HG03575 (cell line): ENCODE results near the gene SLC35F5.
A peak's percentile ranks its signal among the peaks of the same experiment; 100 is the strongest.
"Not testable (repeated sequence)": the region's sequence is repeated elsewhere in the genome, so short reads cannot be mapped to it uniquely, and the experiment has no call there.

Experiments used
- ATAC-seq: cut with Tn5 transposase; IDR thresholded peaks from one replicate; pipeline ENCODE4 v1.9.1; 2021; ENCODE audit not compliant: unreplicated experiment, insufficient number of reproducible peaks, low FRiP score; ENCODE audit errors: extremely low read depth

The SLC35F5 gene

GRCh38 chr2:113703386-113704299 is 52.8 kb downstream of the SLC35F5 start:
- ATAC-seq, result no peak

DNA sequence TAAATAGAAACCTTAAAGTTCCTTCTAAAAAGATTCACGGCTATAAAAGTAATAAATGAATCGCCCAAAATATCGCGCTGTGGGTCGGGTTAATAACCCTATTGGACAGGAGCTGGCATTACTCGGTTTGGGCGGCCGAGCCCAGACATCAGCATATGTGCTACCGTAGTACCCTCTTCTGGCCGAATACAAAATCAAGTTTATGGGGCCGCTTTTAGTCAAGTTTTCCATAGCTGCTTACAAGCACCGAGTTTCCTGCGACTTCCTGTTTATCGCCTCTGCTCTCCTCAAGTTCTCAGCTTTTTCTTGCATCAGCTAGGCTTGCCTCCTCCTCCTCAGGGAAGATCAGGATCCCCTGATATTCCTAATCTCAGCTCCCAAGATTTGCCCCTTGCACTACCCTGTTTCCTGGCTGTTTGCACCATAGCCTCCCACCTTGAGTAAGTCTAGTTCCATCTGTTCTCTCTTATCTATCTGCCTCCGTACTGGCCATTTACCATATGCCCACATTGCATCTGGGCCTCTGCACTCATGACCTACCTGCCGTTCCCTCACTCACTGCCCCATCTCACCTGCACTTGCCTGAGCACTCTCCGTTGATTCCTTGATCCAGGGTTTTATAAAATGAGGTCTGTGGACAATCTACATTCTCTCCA is 56.1 kb downstream of the SLC35F5 start:
- no peak for ATAC-seq

DNA sequence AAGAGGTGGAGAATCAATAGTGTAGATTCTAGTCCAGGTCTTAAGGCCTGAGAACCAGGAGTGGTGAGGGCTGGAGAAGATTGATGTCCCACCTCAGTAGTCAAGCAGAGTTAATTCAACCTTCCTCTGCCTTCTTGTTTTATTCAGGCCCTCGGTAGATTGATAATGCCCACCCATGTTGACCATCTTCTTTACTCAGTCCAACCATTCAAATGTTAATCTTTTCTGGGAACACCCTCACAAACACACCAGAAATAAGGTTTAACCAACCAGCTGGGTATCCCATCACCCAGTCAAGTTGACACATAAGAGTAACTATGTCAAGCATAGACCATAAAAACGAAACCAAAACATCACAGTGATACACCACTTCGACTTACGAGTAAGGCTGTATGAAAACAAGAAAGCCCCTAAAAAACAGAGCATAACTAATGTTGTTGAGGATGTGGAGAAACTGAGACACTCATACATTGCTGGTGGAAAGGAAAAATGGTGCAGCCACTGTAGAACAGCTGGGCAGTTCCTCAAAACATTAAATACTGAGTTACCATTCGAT is 57.5 kb downstream of the SLC35F5 start:
- peak; percentile 41 for ATAC-seq

DNA sequence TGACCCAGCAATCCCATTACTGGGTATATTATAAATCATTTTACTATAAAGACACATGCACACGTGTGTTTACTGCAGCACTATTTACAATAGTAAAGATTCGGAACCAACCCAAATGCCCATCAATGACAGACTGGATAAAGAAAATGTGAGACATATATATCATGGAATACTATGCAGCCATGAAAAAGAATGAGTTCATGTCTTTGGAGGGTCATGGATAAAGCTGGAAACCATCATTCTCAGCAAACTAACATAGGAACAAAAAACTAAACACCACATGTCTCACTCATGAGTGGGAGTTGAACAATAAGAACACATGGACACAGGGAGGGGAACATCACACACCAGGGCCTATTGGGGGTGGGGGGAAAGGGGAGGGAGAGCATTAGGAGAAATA is 58.2 kb downstream of the SLC35F5 start:
- ATAC-seq, result not testable (repeated sequence)

DNA sequence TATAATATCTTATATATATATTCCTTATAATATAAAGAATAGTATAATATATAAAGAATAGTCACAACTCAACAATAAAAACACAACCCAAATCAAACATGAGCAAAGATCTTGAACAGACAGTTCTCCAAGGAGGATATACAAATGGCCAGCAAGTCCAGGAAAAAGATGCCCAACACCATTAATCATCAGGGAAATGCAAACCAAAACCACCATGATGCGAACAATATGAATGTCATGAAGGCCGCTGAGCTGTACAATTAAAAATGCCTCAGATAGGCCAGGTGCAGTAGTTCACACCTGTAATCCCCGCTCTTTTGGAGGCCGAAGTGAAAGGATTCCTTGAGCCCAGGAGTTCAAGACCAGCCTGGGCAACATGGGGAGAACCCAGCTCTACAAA is 58.9 kb downstream of the SLC35F5 start:
- ATAC-seq, result no peak

DNA sequence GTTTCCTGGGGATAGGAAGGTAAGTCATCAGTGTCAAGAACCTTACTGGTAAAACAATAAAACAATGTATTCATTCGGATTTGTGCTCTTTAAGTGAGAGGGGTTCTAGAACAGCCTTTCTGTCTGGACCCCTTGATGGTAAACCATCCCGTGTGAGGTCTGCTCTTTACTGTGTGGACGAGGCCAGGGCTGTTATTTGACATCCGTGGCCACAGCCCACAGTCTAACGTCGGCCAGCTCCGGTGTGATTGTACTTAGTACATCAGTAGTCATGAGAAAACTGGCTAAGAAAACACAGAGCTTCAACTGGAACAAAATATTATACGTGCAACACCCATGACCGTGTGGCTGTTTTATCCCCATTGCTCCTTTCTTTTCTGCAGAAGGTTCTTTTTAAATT is 62.0 kb downstream of the SLC35F5 start:
- ATAC-seq, result no peak

DNA sequence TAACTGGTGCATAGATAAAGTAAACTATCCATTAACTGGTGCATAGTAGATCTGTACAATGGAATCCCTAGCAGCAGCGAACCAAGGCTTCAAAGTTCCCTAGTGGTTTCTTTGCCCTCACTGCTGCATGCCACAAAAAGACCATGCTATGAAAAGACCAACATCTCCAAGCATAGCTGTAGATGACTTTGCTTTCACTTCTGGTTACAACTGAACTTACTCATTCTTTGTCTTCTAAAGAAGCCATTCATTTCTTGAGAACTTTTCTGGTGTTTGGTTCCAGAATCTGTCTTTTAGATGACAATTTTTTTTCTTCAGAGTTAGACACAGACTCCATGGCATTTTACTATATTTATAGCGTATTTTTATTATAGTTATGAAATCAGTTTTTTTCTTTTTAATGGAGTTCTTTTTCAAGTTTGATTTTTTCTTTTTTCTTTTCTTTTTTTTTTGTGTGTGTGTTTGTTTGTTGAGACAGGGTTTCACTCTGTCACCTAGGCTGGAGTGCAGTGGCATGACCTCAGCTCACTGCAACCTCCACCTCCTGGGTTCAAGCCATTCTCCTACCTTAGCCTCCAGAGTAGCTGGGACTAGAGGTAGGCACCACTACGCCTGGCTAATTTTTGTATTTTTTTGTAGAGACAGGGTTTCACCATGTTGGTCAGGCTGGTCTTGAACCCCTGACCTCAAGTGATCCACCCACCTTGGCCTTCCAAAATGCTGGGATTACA is 63.6 kb downstream of the SLC35F5 start:
- ATAC-seq, result peak; percentile 56

- ATAC-seq, result not testable (repeated sequence)
Measured at GRCh38 chr2:113690871-113691270, 65.6 kb downstream of the SLC35F5 start.

GRCh38 chr2:113686537-113686936 is 69.9 kb downstream of the SLC35F5 start:
- ATAC-seq, result no peak

DNA sequence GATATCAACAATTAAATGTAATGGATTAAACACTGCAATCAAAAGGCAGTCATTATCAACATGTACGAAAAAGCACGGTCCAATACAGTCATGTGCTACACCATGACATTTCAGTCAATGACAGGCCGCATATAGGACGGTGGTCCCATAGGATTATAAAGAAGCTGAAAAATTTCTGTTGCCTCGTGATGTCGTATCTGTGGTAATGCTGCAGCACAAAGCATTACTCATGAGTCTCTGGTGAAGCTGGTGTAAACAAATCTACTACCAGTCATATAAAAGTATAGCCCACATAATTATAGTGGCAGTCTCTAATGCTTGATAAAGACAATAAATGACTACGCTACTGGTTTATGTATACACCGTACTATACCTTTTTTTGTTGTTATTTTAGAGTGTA is 71.0 kb downstream of the SLC35F5 start:
- ATAC-seq, result no peak

- ATAC-seq, result no peak
Measured at GRCh38 chr2:113679457-113679856, 77.0 kb downstream of the SLC35F5 start.

DNA sequence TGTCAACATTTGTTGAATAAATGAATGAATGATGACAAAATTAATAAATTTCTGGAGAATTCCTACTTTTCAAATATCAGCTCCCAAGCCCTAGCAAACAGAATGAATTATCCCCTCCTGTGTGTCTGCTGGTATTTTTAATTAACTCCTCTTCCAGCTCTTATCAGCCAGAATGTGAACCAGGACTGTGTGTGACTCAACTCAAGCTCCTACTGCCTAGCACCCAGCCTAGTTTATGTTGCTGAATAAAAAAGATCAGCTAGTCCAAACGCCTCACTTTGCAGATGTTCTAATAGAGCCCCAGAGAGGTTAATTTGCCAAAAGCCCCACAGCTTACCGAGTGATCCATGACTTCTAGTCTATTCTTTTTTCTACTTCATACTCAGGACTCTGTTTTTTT is 79.1 kb downstream of the SLC35F5 start:
- ATAC-seq, result no peak

DNA sequence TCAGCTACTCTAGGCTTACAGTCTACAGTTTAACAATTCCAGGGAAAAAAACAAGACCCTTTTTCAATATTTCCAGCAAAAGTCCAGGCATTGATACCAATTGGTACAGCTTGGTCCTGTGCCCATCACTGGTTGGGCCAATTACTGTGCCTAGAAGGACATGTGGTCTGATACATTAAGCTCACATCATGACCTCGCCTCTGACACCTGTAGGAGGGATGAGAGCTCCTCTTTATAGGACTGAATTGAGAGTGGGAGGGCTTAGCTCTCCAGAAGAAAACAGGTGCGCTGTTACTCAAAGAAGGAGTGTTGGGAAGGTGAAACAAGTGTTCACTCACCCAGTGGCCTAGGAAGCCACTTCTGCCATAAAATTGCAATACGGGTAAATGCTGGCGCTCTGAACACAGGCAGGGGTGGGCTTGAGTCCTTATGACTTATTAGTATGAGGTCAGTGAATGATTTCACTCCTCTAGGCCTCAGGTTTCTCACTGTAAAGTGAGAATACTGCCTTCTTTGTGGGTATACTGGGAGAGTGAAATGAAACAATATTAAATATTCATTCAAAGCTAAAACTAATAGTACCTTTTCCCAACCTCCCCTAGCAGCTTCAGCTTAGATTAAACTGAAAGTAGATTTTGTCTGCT is 79.7 kb downstream of the SLC35F5 start:
- ATAC-seq, result no peak

DNA sequence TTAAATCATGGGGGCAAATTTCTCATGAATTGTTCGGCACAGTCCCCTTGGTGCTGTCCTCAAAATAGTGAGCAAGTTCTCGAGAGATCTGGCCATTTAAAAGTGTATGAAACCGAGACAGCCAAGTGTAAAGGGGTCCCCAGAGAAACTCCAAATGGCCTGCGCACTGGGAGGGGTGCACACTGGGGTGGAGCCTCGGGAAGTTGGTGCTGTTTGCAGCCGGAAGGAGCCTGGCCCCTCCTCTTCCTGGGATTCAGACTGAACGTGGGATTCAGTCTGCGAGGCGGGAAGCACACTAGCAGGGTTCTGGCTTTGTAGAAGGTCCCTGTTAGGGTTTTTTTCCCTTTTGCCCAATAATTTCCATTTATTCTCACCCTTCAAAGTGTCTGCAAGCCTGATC is 80.6 kb downstream of the SLC35F5 start:
- no peak for ATAC-seq

DNA sequence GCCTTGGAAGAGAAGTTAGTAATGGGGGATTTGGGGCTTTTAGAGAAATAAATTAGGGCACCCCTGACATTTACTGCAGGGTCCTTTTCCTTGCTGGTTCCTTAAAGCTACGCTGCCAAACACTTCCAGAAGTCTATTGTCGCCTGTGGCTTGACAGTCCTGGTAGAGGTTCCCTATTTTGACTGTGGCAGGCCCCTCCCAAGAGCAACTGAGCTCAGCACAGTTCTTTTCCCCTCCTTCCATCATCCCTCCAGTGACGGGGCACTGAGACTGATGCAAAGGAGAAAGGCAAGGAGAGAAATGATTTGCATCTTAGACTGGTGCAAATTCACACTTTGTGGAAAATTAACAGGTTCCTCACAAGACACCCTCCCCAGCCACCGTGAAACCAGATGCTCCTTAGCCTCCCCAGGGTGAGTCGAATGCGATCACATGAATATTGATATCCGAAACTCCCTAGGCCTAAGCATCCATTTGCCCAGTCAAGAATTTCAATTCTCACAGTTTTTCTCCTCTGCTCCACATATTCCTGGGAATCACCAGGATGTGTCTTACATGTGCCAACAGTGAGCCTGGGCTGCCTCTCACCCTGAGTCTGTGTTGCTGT is 84.0 kb downstream of the SLC35F5 start:
- ATAC-seq, result no peak

DNA sequence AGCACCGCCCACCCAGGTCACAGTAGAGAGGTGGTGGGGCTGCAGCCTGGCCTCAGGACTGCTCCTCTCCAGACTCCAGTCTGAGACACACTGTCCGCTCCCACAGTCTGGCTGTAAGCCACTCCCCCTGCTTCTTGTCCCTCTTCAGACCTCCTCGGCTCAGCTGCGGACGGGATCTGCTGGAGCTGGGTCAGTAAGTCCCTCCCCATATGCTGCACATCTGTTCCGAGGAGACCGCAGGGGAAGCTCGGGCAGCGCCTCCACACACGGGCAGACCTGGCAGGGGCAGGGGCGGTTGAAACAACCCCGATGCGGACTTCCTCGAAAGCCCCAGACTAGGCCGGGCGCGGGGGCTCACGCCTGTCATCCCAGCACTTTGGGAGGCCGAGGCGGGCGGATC is 87.4 kb downstream of the SLC35F5 start:
- ATAC-seq, result not testable (repeated sequence)

DNA sequence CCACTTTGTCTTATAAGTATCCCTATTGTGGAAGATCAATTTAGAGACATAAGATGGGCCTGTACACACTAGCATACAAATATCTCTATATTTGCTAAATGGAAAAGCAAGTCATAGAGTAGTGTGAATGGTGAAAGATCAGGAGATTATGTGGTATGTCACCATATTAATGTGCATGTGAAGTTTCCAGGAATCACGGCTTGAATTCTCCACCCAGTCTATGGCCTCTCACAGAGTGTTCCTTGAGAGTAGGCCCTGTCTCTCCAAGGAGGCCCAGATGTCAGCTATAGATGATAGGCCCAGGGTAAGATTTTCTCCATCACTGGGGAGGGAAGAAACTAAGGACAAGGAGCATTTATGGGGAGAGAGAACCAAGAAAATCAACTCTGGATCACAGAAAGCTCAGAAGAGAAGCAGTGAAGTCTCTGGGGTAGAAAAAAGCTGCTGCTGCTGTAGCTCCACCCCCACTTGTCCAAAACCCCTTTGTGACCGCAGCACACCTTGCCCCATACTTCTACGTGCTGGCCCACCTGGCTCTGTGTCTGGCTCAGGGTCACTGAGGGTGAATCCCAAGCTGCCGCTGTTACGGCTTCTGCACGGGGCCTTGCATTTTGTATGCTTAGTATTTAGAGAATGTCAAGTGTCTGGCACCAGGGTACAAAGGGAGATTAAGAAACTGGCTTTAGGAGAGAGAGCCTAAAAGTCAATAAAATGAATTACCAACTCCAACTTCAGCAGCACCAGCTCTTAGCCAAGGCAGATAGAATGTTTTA is 91.5 kb downstream of the SLC35F5 start:
- ATAC-seq, result not testable (repeated sequence)
